Endometrial microvascular endothelial cells (primary cell): ENCODE data around the gene WNT3. TPM values are rescaled to one million over a fixed set of nuclear protein-coding genes. Genes with fewer than 3 reads are reported as not detected.

Experiments
- in situ Hi-C: cut with HindIII; loops from 2 replicates; pipeline ENCODE4 v1.10.0; 2017; ENCODE audit warnings: low sequenced_read_pairs, low pct_unique_long_range_greater_than_20kb; ENCODE audit errors: inconsistent ontology term
- total RNA-seq: library from RNA; depleted of rRNA; stranded (reverse); fragments of >200 nt; gene quantifications from one replicate; pipeline ENCODE4 v1.2.3, GENCODE V29; 2015; ENCODE audit errors: inconsistent ontology term

Gene WNT3
- total RNA-seq, 1 donor from 2014 or later = 0.56 TPM

GRCh38 chr17:46751425-46751824, 67.1 kb downstream of the WNT3 start:
- in situ Hi-C loops = no loop called here

GRCh38 chr17:46745376-46745775, 73.1 kb downstream of the WNT3 start:
- in situ Hi-C loops = no loop called here

DNA sequence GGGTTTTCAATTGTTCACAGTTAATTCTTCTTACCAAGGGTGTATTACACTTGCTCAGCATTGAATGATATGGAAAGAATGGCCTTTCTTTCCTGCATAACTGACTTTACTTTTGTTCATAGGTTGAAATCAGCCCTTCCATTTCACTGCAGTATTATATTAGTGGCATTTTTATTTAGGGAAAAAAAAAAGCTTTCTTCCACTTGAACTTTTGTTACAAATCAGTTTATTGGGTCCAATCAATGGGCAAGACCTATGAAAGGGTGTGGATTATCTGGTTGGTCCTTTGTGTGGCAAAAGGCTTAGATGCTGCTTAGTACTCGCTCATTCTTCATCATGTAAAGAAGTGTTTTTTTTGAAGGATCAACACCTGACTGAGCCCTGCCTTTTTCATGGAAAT, 74.1 kb downstream of the WNT3 start:
- in situ Hi-C loops = no loop called here

DNA sequence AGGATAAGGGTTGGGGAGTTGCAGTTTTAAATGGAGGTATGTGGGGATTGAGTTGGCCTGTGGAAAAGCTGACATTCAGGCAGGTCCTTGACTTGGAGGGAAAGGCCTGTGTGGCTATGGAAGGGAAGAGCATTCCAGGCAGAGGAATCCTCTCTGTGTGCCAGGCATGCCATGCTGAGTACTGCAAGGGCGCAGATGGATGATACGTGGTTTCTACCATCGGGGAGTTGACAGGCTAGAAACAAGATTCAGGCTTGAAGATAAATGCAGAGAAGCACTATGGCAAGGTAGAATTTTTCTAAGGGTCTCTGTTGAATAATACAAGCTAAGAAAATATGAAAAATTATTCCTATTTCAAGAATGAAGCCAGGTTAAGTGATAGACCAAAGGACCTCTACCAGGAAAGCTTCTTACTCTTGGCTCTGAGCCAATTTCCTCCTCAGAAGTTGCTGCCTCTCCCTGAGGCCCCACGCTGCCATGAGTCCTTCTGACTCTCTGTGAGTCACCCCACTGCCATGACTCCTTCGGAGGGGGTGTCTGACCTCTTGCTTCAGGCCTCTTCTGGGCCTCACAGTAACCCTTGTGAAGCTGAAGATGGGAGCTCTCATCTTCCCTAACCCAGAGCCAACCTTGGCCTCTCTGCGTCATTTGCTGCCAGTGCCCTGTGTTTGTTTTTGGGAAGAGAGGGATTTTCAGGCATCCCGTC, 75.8 kb downstream of the WNT3 start:
- in situ Hi-C loops = no loop called here

- in situ Hi-C loops = no loop called here
Observed at GRCh38 chr17:46741122-46741730, 77.3 kb downstream of the WNT3 start.

DNA sequence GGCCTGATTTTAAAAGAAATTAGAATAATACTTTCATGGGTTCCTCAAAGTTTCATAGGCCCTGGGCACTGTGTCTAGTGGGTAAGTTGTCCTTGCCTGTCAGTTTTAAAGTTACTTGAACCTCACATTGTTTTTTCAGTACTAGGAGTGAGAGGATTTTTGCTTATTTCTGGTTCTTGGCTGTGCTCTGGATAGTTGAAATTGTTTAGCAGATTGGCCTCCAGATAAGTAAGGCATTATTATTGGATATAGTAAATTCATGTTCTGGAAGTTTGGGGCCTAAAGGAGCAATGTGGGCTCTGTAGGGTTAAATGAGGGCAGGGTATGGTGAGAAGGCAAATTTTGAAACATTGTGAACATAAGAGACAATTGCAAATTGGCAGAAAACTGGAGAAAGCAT, 78.5 kb downstream of the WNT3 start:
- in situ Hi-C loops = no loop called here

DNA sequence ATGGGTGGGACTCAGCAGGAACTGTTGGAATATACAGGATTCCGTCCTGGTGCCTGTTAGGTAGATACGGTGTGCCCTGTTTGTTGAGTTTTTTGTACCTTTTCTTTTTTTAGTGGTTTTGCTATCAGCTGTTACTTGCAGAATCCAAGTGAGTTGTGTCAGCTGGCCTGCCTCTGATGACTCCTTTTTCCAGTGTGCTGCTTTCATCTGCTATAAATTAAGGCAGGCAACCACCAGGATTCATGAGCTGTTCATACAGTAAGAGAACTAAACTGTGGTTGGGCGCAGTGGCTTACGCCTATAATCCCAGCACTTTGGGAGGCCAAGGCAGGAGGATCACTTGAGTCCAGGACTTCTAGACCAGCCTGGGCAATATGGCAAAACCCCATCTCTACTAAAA, 79.9 kb downstream of the WNT3 start:
- in situ Hi-C loops = no loop called here

GRCh38 chr17:46737326-46737725, 81.2 kb downstream of the WNT3 start:
- in situ Hi-C loops = no loop called here

GRCh38 chr17:46736100-46736499, 82.4 kb downstream of the WNT3 start:
- in situ Hi-C loops = no loop called here

- in situ Hi-C loops = no loop called here
Observed at GRCh38 chr17:46733837-46734475, 84.5 kb downstream of the WNT3 start.

- in situ Hi-C loops = no loop called here
Observed at GRCh38 chr17:46732754-46733398, 85.6 kb downstream of the WNT3 start.

DNA sequence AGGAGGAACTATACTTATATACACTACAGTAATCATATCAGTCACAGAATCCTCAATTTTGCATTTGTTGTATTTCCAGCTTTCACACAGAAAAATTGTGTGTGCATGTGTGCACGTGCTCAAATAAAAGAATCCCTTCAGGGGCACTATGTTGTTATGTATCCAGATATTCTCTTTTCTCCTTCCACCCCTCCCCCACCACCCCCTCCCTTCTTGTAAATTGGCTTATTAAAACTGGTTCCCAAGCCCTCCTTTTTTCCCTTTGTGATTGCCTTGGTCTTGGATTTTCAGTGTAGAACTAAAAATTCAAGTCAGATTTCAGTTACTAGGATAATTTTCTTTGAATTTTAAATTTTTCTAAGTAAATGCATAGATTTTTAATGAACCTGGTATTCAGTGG, 86.3 kb downstream of the WNT3 start:
- in situ Hi-C loops = no loop called here

DNA sequence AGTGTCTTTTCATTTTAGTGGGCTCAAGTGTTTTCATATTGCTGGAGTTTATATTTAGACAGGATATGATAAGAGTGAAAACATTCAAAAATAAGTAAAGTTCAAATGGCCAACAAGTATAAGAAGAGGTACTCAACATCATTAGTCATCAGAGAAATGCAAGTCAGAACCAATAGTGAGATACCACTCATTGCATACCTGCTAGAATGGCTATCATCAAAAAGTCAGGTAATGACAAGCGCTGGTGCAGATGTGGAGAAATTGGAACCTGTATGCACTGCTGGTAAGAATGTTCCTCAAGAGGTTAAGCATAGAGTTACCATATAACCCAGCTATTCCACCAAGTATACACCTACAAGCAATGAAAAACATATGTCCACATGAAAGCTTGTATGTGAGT, 87.8 kb downstream of the WNT3 start:
- in situ Hi-C loops = no loop called here

DNA sequence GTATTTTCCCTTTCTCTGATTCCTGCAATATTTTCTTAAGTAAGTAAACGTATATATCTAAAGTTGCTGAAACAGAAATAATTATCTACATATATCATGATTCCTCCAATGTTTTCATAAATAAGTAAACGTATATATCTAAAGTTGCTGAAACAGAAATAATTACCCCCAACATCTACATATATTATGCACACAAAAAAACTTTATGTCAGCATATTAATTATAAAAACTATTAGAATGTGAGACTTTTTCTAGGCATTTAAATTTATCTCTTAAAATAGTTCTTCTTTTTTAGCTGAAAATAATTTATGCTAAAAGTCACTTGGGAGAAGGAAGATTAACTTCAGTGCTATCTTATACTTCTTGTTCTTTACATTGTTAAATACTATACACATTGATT, 88.5 kb downstream of the WNT3 start:
- in situ Hi-C loops = no loop called here

DNA sequence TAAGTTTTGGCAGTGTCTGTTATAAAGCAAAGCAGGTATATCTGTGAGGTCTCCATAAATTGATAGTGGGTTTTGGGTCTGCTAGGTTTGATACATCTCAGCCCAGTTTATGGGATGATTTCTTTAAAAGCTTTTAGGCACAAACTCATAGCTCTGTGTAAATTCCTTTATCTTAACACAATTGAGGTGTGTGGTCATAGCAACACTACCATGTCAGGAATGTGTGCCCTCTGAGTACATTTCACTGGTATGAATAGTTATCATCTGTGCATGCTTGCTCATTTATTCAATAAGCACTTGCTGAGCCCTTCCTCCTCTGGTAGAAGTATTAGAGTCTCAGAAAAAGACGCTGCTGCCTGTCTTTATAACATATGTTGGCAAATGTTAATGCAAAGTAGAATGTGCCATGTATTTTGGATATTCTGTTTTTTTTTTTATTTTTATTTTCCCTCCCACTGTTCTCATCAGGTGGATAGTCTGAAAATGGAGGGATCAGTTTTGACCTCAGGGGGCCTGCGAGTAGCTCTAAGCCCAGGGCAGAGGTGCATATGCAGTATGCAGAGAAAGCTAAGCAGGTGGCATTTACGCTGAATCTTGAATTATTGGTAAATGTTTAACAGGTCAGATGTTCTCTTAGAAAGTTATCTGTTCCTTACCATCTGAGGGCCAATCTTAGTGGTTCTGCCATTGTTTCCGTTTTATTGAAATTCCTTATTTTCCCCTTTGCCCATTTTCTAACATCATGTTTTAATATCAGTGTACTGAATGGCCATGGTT, 90.7 kb downstream of the WNT3 start:
- in situ Hi-C loops = no loop called here

DNA sequence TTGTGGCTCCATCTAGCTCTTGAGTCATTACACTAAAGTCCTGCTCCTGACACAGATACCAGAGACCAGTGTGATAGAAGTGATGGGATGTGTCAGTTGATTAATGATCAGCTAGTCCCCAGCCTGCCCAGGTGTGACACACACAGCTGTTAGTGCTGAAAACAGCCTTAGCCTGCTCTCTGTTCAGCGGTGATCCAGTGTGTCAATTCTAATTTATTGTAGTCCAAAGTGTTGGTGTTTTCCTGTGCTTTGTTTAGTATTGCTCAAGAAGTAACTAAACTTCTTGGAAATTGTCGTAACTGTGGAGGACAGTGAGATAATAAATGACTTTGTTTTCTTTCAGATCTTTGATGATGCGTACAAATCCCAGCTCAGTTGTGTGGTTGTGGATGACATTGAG, 92.3 kb downstream of the WNT3 start:
- in situ Hi-C loops = no loop called here

DNA sequence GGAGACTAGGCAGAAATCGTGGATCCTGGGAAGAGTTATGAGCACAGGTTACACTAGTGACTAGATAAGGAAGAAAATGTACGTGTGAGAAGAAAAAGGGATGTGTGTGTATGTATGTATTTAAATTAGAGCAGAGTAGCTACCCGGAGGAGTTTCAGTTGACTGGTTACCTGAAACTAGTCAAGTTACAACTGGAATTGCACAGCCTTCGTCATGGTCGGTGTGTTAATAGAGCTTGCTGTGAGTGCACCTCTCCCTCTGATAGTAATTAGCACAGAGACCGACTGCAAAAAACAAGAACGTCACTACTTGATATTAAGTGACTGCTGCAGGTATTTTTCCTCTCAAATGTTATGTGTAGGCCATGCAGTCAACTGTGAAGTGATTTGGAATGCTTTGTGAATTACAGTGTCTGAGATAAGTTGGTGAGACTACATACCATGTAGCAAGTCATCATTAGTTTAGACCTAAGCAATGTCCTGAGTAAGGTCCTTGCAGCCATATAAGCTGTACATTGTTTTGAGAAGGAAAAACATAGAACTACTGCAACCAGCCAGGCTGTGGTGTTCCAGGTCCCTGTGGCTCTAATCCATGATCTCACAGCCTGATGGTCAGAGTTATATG, 95.7 kb downstream of the WNT3 start:
- in situ Hi-C loops = no loop called here

DNA sequence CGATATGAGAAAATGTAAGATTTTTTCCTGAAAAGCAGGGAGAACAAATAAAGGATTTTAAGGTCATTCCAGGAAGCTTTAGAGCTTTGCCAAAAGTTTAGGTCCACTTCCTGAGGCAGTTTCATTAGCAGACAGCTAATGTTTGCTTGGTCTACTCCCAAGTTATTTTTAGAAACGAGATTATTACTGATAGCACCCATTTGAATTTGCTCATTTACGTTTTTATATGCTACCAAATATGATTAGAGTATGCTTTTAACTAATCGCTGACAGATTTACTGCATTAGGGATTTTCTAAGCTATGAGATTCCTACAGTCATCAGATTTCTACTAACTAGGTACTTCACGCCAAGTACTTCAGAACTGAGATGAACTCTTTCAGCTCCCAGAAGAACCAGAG, 98.1 kb downstream of the WNT3 start:
- in situ Hi-C loops = no loop called here

GRCh38 chr17:46719891-46720290, 98.6 kb downstream of the WNT3 start:
- in situ Hi-C loops = no loop called here
